ENCODE measurements around the gene ZCCHC7. TPM values are rescaled to one million over a fixed set of nuclear protein-coding genes. Genes with fewer than 3 reads are reported as not detected.
A peak's percentile ranks its signal among the peaks of the same experiment; 100 is the strongest.
"Not testable (repeated sequence)": the region's sequence is repeated elsewhere in the genome, so short reads cannot be mapped to it uniquely, and the experiment has no call there.

The ZCCHC7 gene
- polyA plus RNA-seq, 3 donors from 2014 or later = 21.1 to 23.8 (median 23.1) TPM

DNA sequence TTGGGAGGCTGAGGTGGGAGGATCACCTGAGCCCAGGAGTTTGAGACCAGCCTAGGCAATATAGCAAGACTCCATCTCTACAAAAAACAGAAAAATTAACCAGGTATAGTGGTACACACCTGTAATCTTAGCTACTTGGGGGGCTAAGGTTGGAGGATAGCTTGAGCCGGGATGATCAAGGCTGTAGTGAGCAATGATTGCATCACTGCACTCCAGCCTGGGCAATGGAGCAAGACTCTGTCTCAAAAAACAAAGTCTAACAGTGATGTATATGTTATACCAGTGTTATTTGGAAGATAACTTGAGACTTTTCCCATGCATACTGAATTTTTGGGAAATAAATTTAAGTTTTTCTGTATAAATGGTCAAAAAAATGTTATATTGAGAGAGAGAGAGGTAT lies 146.3 kb downstream of the ZCCHC7 start:
- no peak overlapping the region for H3K4me3 Mint-ChIP-seq
- DNase-seq = no peak
- H3K4me1 Mint-ChIP-seq = peaks cover 7 to 8% of the 10 kb centered on the region in 2 donors
- peaks cover 0 to 1% (median 0%) of the 10 kb centered on the region in 3 donors for H3K27me3 Mint-ChIP-seq (ENCODE audit: low read depth in 3 of 3)
- H3K27ac Mint-ChIP-seq = no peak overlapping the region
- no peaks in the 10 kb centered on the region for H3K9me3 Mint-ChIP-seq
- H3K36me3 Mint-ChIP-seq = no peaks in the 10 kb centered on the region

DNA sequence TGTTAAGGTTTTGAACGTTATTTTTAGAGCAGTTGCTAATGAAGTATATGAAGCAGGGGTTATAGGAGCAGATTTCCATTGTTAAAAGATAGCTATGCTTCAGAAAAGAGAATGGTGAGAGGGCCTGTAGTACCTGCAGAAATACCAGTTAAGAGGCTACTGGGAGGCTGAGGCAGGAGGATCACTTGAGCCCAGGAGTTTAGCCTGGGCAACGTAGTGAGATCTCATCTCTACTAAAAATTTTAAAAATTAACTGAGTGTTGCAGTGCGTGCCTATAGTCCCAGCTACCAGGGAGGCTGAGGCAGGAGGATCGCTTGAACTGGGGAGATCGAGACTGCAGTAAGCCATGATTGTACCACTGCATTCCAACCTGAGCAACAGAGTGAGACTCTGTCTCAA lies 148.8 kb downstream of the ZCCHC7 start:
- Mint-ChIP-seq H3K4me1 (peaks cover 7 to 8% of the 10 kb centered on the region in 2 donors), H3K27ac (no peak overlapping the region), H3K36me3 (peaks cover 5 to 10% (median 9%) of the 10 kb centered on the region in 3 donors), H3K27me3 (ENCODE audit: low read depth in 3 of 3) (peaks cover 0 to 1% (median 0%) of the 10 kb centered on the region in 3 donors), H3K4me3 (no peak overlapping the region), H3K9me3 (no peaks in the 10 kb centered on the region)
- no peak for DNase-seq

DNA sequence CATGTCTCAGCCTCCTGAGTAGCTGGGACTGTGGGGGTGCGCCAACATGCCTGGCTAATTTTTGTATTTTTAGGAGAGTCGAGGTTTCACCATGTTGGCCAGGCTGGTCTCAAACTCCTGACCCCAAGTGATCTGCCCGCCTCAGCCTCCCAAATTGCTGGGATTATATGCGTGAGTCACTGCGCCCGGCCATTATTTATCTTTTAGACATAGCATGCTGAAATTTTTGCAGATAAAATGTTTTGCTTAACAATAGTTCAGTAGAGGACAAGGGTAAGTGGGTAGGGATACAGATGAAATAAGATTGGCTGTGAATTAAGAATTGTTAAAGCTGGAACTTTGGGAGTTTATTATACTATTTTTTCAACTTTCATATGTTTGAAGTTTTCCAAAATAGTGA lies 151.3 kb downstream of the ZCCHC7 start:
- H3K27me3 Mint-ChIP-seq (ENCODE audit: low read depth in 3 of 3) = peaks cover 0 to 1% (median 0%) of the 10 kb centered on the region in 3 donors
- H3K36me3 Mint-ChIP-seq = peaks cover 5 to 18% (median 10%) of the 10 kb centered on the region in 3 donors
- H3K4me1 Mint-ChIP-seq = peaks cover 6 to 17% of the 10 kb centered on the region in 2 donors
- DNase-seq = no peak
- H3K27ac Mint-ChIP-seq = no peak overlapping the region
- peaks cover 0 to 2% (median 0%) of the 10 kb centered on the region in 6 donors for H3K9me3 Mint-ChIP-seq
- no peak overlapping the region for H3K4me3 Mint-ChIP-seq

- no peak for DNase-seq
- Mint-ChIP-seq H3K27me3 (ENCODE audit: low read depth in 3 of 3) (peaks cover 0 to 1% (median 0%) of the 10 kb centered on the region in 3 donors), H3K9me3 (peaks cover 0 to 2% (median 0%) of the 10 kb centered on the region in 6 donors), H3K4me1 (peaks cover 6 to 15% of the 10 kb centered on the region in 2 donors), H3K4me3 (no peak overlapping the region), H3K27ac (no peak overlapping the region), H3K36me3 (peaks cover 5 to 18% (median 10%) of the 10 kb centered on the region in 3 donors)
Measured at GRCh38 chr9:37273595-37273994, 153.2 kb downstream of the ZCCHC7 start.

GRCh38 chr9:37281541-37281940 lies 161.2 kb downstream of the ZCCHC7 start:
- DNase-seq = no peak
- Mint-ChIP-seq H3K9me3 (no peaks in the 10 kb centered on the region), H3K4me1 (peaks cover 7 to 13% of the 10 kb centered on the region in 2 donors), H3K36me3 (no peaks in the 10 kb centered on the region), H3K27ac (no peak overlapping the region), H3K4me3 (no peak overlapping the region), H3K27me3 (ENCODE audit: low read depth in 3 of 3) (no peaks in the 10 kb centered on the region)

GRCh38 chr9:37283730-37284325 lies 163.5 kb downstream of the ZCCHC7 start:
- Mint-ChIP-seq H3K27me3 (ENCODE audit: low read depth in 3 of 3) (no peaks in the 10 kb centered on the region), H3K4me3 (no peak overlapping the region), H3K9me3 (no peaks in the 10 kb centered on the region), H3K36me3 (peaks cover 0 to 5% (median 5%) of the 10 kb centered on the region in 3 donors), H3K27ac (peak overlapping the region in 4 of 6 donors; percentile 23 to 74 (median 34)), H3K4me1 (peaks cover 16 to 23% of the 10 kb centered on the region in 2 donors)
- DNase-seq = no peak

DNA sequence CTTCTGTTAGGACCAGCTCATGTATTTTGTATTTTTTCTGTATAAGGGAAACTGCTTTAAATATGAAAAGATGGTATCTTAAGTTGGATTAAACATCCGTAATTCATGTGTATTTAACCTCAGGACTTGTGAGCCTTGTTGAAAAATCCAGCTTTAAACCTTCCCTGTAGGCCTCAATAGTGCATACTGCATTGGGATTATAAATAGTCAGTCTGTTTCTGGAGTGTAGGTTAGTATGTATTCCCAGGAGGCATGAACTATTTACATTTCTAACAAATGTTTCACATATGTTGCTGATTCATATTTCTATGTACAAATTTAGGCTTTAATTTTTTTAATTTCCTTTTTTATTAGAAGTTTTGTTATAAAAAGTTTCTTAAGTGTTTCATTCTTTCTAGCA lies 164.3 kb downstream of the ZCCHC7 start:
- Mint-ChIP-seq H3K27me3 (ENCODE audit: low read depth in 3 of 3) (no peaks in the 10 kb centered on the region), H3K27ac (no peak overlapping the region), H3K9me3 (no peaks in the 10 kb centered on the region), H3K4me3 (no peak overlapping the region), H3K4me1 (peaks cover 19 to 24% of the 10 kb centered on the region in 2 donors), H3K36me3 (peaks cover 3 to 9% (median 8%) of the 10 kb centered on the region in 3 donors)
- no peak for DNase-seq

DNA sequence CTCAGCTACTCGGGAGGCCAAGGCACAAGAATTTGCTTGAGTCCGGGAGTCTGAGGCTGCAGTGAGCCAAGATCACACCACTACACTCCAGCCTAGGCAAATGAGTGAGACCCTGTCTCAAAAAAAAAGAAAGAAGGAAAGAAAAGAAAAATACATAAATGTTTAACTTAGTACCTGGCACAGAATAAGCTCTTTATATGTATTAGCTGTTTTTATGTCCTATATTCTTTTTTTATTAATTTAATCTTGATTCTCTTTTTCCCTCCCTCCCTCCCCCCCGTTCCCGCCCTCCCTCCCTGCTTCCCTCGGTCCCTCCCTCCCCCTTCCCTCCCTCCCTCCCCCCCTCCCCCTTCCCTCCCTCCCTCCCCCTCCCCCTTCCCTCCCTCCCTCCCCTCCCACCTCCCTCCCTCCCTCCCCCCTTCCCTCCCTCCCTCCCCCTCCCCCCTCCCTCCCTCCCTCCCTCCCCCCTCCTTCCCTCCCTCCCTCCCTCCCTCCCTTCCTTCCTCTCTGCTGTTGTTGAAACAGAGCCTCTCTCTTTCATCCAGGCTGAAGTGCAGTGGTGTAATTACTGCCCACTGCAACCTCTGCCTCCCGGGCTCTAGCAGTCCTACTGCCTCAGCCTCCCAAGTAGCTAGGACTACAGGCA lies 166.3 kb downstream of the ZCCHC7 start:
- H3K27me3 Mint-ChIP-seq (ENCODE audit: low read depth in 3 of 3) = no peaks in the 10 kb centered on the region
- H3K27ac Mint-ChIP-seq = no peak overlapping the region
- peaks cover 20 to 31% of the 10 kb centered on the region in 2 donors for H3K4me1 Mint-ChIP-seq
- H3K4me3 Mint-ChIP-seq = no peak overlapping the region
- DNase-seq = no peak
- H3K36me3 Mint-ChIP-seq = peaks cover 6 to 10% (median 8%) of the 10 kb centered on the region in 3 donors
- H3K9me3 Mint-ChIP-seq = no peaks in the 10 kb centered on the region

DNA sequence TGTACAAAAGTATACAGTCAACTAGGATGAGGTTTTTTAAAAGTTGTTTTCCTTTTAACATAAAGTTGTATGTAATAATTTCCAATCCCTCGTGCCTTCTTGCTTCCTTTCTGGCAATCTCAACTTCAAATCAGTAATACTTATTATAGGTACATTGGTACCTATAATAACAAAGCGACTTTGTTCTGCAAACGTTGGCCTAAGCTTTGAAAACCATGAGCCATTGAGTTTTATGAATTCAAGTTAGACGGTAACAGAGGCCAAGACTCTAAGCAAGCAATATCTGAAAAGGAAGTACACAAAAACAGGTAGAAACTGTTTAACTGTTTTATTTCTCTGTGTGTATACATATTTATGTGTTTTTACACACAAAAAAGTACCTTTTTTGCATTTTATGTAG lies 166.9 kb downstream of the ZCCHC7 start:
- no peak overlapping the region for H3K4me3 Mint-ChIP-seq
- H3K27ac Mint-ChIP-seq = no peak overlapping the region
- H3K36me3 Mint-ChIP-seq = peaks cover 6 to 10% (median 8%) of the 10 kb centered on the region in 3 donors
- no peaks in the 10 kb centered on the region for H3K27me3 Mint-ChIP-seq (ENCODE audit: low read depth in 3 of 3)
- peaks cover 20 to 31% of the 10 kb centered on the region in 2 donors for H3K4me1 Mint-ChIP-seq
- no peak for DNase-seq
- no peaks in the 10 kb centered on the region for H3K9me3 Mint-ChIP-seq

DNA sequence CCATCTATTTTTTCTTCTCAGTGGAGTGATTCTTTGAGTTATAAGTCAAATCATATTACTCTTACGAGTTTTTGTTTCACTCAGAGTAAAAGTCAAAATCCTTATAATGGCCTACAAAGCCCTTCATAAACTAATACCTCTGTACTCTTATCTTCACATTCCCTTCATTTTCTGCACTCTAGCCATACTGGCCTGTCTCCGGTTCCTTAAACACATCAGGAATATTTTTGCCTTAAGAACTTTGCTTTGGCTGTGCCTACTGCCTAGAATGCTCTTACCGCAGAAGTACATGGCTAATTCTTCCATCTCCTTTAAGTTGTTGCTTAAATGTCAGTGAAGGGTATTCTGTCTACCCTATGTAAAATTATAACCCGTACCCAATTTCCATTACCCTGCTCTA lies 169.3 kb downstream of the ZCCHC7 start:
- DNase-seq = no peak
- Mint-ChIP-seq H3K36me3 (peaks cover 6 to 10% (median 8%) of the 10 kb centered on the region in 3 donors), H3K4me1 (peaks cover 21 to 29% of the 10 kb centered on the region in 2 donors), H3K27ac (no peak overlapping the region), H3K27me3 (ENCODE audit: low read depth in 3 of 3) (no peaks in the 10 kb centered on the region), H3K4me3 (no peak overlapping the region), H3K9me3 (no peaks in the 10 kb centered on the region)

DNA sequence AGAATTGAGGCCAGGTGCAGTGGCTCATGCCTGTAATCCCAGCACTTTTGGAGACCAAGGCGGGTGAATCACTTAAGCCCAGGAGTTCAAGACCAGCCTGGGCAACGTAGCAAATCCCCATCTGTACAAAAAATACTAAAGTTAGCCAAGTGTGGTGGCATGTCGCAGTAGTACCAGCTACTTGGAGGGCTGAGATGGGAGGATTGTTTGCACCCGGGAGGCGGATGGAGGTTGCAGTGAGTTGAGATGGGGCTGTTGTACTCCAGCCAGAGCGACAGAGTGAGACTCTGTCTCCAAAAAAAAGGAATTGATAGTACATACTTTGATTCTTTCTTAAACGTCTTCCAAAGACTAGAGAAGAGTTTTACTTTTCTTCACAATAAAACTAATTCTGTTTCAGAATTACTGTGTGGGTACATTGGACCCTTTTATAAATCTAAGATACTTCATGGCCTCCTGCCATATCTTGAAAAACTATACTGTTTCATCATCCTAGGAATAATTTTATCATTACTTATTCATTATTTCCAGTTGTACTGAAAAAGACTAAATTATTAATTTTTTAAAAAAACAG lies 170.1 kb downstream of the ZCCHC7 start:
- no peaks in the 10 kb centered on the region for H3K27me3 Mint-ChIP-seq (ENCODE audit: low read depth in 3 of 3)
- peaks cover 23 to 37% of the 10 kb centered on the region in 2 donors for H3K4me1 Mint-ChIP-seq
- H3K9me3 Mint-ChIP-seq = no peaks in the 10 kb centered on the region
- no peak for DNase-seq
- peaks cover 6 to 12% (median 10%) of the 10 kb centered on the region in 3 donors for H3K36me3 Mint-ChIP-seq
- no peak overlapping the region for H3K4me3 Mint-ChIP-seq
- no peak overlapping the region for H3K27ac Mint-ChIP-seq

- H3K27me3 Mint-ChIP-seq (ENCODE audit: low read depth in 3 of 3) = no peaks in the 10 kb centered on the region
- H3K27ac Mint-ChIP-seq = no peak overlapping the region
- H3K4me3 Mint-ChIP-seq = no peak overlapping the region
- peaks cover 6 to 12% (median 10%) of the 10 kb centered on the region in 3 donors for H3K36me3 Mint-ChIP-seq
- no peak for DNase-seq
- H3K9me3 Mint-ChIP-seq = no peaks in the 10 kb centered on the region
- H3K4me1 Mint-ChIP-seq = peaks cover 28 to 43% of the 10 kb centered on the region in 2 donors
Measured at GRCh38 chr9:37290940-37291485, 170.6 kb downstream of the ZCCHC7 start.

DNA sequence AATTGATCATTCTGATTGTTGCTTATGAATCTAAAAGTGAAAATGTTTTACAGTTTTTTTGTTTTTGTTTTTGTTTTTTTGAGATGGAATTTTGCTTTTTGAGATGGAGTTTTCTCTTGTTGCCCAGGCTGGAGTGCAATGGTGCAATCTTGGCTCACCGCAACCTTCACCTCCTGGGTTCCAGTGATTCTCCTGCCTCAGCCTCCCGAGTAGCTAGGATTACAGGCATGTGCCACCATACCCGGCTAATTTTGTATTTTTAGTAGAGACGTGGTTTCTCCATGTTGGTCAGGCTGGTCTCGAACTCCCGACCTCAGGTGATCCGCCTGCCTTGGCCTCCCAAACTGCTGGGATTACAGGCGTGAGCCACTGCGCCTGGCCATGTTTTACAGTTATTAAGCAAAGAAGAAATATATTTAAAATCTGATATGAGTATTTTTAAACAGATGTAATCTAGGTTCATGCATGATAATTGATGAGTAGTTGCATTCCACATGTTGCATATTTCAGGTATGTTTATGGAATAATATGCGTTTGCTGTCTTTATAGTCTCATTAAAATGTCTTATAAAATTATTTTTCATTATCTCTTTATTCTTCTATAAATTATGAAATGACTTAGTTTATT lies 171.4 kb downstream of the ZCCHC7 start:
- H3K36me3 Mint-ChIP-seq = peaks cover 6 to 12% (median 10%) of the 10 kb centered on the region in 3 donors
- H3K4me1 Mint-ChIP-seq = peaks cover 35 to 50% of the 10 kb centered on the region in 2 donors
- H3K27ac Mint-ChIP-seq; H3K27me3 Mint-ChIP-seq (ENCODE audit: low read depth in 3 of 3); H3K4me3 Mint-ChIP-seq; H3K9me3 Mint-ChIP-seq; DNase-seq: not testable (repeated sequence)

DNA sequence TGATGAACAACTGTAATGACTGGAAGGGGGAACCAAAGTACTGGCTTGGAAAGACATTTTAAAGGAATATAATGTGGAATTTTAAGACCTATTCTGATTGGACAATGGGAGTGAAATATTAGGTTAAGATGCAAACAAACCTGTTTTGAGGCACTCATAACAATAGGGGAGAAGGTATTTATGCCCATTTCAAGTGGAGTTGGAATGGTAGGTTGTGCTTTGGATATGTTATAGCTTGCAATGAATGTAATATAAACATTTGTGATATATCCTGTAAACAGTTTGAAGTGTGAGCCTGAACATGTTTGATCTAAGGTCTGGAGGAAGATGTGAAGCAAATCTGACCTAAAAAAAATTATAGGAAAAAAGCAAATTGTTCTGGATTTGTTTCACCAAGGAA lies 172.5 kb downstream of the ZCCHC7 start:
- Mint-ChIP-seq H3K4me1 (peaks cover 33 to 45% of the 10 kb centered on the region in 2 donors), H3K4me3 (no peak overlapping the region), H3K36me3 (peaks cover 6 to 13% (median 10%) of the 10 kb centered on the region in 3 donors), H3K9me3 (no peaks in the 10 kb centered on the region), H3K27ac (no peak overlapping the region), H3K27me3 (ENCODE audit: low read depth in 3 of 3) (no peaks in the 10 kb centered on the region)
- DNase-seq = no peak
